GM12878 (cell line): ENCODE measurements around the gene ZNF595. TPM values are rescaled to one million over a fixed set of nuclear protein-coding genes. Genes with fewer than 3 reads are reported as not detected.

Experiments used
- ATAC-seq: fragments of 200-7000 bp; cut with Tn5 transposase; 3 replicates; pipeline ENCODE4 v1.9.1; 2020; ENCODE audit warnings: mild to moderate bottlenecking, moderate library complexity
- BruUV-seq: library from RNA; stranded (reverse); fragments of 400-500 nt; replicated peaks from 2 replicates; lab custom pipeline; 2021; lab: Mats Ljungman, UMichigan
- CTCF ChIA-PET: fragments of 300-600 bp; sonication (Branson Sonifier 250); formaldehyde crosslinking; extraction: SDS; loops from one replicate; lab custom pipeline; 2021; ENCODE audit warnings: inconsistent platforms; lab: Yijun Ruan, JAX
- POLR2A ChIA-PET: fragments of 350-600 bp; formaldehyde crosslinking; extraction: SDS; loops from one replicate; lab custom pipeline; 2021; ENCODE audit warnings: inconsistent platforms; lab: Charles Lee
- RAD21 ChIA-PET: fragments of 300-600 bp; sonication (Branson Sonifier 250); formaldehyde crosslinking; loops from one replicate; lab custom pipeline; 2023; ENCODE audit warnings: antibody characterized with exemption; ENCODE audit not compliant: unreplicated experiment; lab: Charles Lee
- SMC1A ChIA-PET: fragments of 300-600 bp; sonication (Branson Sonifier 250); formaldehyde crosslinking; loops from one replicate; lab custom pipeline; 2023; ENCODE audit not compliant: unreplicated experiment, uncharacterized antibody; lab: Charles Lee
- DNase-seq: peaks from one replicate; pipeline ENCODE4 v3.0.0-alpha.2; 2011; ENCODE audit warnings: low read depth, low spot score
- FAIRE-seq: peaks from 3 replicates; lab custom pipeline; 2011; peaks lifted over from hg19 to GRCh38; lab: Jason Lieb, UNC
- H2AFZ ChIP-seq: 2 replicates; pipeline ENCODE4 v1.6.0; 2011; ENCODE audit warnings: low read depth, low read length, control low read depth; ENCODE audit not compliant: control insufficient read depth
- H3K27ac ChIP-seq: 2 replicates; pipeline ENCODE4 v1.5.1; 2011; ENCODE audit warnings: control low read depth; ENCODE audit not compliant: control insufficient read depth, insufficient read depth
- H3K27me3 ChIP-seq, 2 experiments: replicated peaks in 1 of 2; 2 replicates each; pipeline versions ENCODE4 v1.6.0 to v1.6.1; 2011; ENCODE audit warnings: low read length in 1 of 2; ENCODE audit not compliant: control insufficient read depth in 2 of 2, insufficient read depth in 2 of 2
- H3K36me3 ChIP-seq, 2 experiments: 2 replicates each; pipeline ENCODE4 v1.5.1; 2011; ENCODE audit warnings: low read length in 1 of 2; ENCODE audit not compliant: control insufficient read depth in 2 of 2, insufficient read depth in 2 of 2
- H3K4me1 ChIP-seq: 2 replicates; pipeline ENCODE4 v1.6.1; 2011; ENCODE audit warnings: mild to moderate bottlenecking, low read length, moderate library complexity, mixed read lengths; ENCODE audit not compliant: control insufficient read depth, insufficient read depth
- H3K4me2 ChIP-seq: 2 replicates; pipeline ENCODE4 v1.6.0; 2011; ENCODE audit warnings: control low read depth; ENCODE audit not compliant: control insufficient read depth, insufficient read depth
- H3K4me3 ChIP-seq: fragments of 200-600 bp; sonication (generic); 2 replicates; pipeline ENCODE4 v1.5.1; 2016
- H3K79me2 ChIP-seq: 2 replicates; pipeline ENCODE4 v1.6.0; 2011; ENCODE audit warnings: low read length; ENCODE audit not compliant: control insufficient read depth, insufficient read depth
- H3K9ac ChIP-seq: 2 replicates; pipeline ENCODE4 v1.8.0; 2011; ENCODE audit warnings: low read length, control low read depth, mixed read lengths; ENCODE audit not compliant: control insufficient read depth, insufficient read depth
- H3K9me3 ChIP-seq: replicated peaks from 3 replicates; pipeline ENCODE4 v1.5.1; 2011; ENCODE audit warnings: mild to moderate bottlenecking, low read length; ENCODE audit not compliant: control insufficient read depth, insufficient read depth
- H4K20me1 ChIP-seq: 2 replicates; pipeline ENCODE4 v1.6.0; 2011; ENCODE audit not compliant: control insufficient read depth, insufficient read depth
- GABPA ChIP-seq: IDR thresholded peaks from 2 replicates; pipeline ENCODE4 v1.6.1; 2014; ENCODE audit warnings: antibody characterized with exemption, low read depth, mild to moderate bottlenecking, inconsistent platforms
- HCFC1 ChIP-seq: fragments of 150-350 bp; IDR thresholded peaks from 2 replicates; pipeline ENCODE4 v1.6.1; 2014; ENCODE audit warnings: low read length
- HDAC2 ChIP-seq: fragments of 200-600 bp; sonication (generic); IDR thresholded peaks from 2 replicates; pipeline ENCODE4 v1.6.1; 2017
- KLF5 ChIP-seq: fragments of 450-650 bp; IDR thresholded peaks from 2 replicates; pipeline ENCODE4 v1.6.1; 2014; ENCODE audit warnings: mild to moderate bottlenecking; ENCODE audit not compliant: partially characterized antibody
- PKNOX1 ChIP-seq: fragments of 450-650 bp; IDR thresholded peaks from 2 replicates; pipeline ENCODE4 v1.6.1; 2016; ENCODE audit warnings: mild to moderate bottlenecking
- ZNF217 ChIP-seq: fragments of 450-650 bp; IDR thresholded peaks from 2 replicates; pipeline ENCODE4 v1.6.1; 2017; ENCODE audit warnings: antibody characterized with exemption, mild to moderate bottlenecking
- WGBS: methylation state at CpG from one replicate; pipeline ENCODE4 v1.1.6; 2016; ENCODE audit warnings: low lambda C conversion rate; ENCODE audit not compliant: insufficient replicate concordance, insufficient coverage; ENCODE audit errors: missing lambda C conversion rate; 5-methylcytosine and 5-hydroxymethylcytosine counted together
- in situ Hi-C: fragments of 300-500 bp; cut with MboI; formaldehyde crosslinking; loops from 9 replicates; pipeline ENCODE4 v1.14.3; 2018; ENCODE audit warnings: mixed read lengths
- intact Hi-C: fragments of 100-400 bp; cut with micrococcal nuclease; formaldehyde crosslinking; loops from one replicate; pipeline ENCODE4 v1.14.2; 2022; ENCODE audit not compliant: unreplicated experiment
- polyA plus RNA-seq, 11 experiments: library from polyadenylated mRNA; depleted of rRNA in 4 of 11; unstranded in 6 of 11; stranded (reverse) in 5 of 11; fragments of >200 nt; fragmentation: Nextera tagmentation in 4 of 11; fragmentation: Illumina TruSeq in 1 of 11; extraction: Ambion mirVana in 4 of 11; extraction: Trizol in 1 of 11; gene quantifications; 1 replicate in 1 of 11; 2 replicates in 10 of 11; pipeline versions ENCODE4 v1.2.1 to v1.2.3, GENCODE V29; 2011 to 2016; ENCODE audit warnings: inconsistent platforms in 2 of 11, missing spikeins in 2 of 11, low read depth in 1 of 11
- total RNA-seq, 4 experiments: library from RNA; depleted of rRNA in 3 of 4; stranded (reverse); fragments of >200 nt in 3 of 4; fragmentation: Illumina TruSeq in 1 of 4; extraction: Trizol in 1 of 4; gene quantifications; 2 replicates each; pipeline versions ENCODE4 v1.2.1 to v1.2.3, GENCODE V29; 2013 to 2021

Gene ZNF595
- total and polyA plus RNA-seq, 10 of the 15 experiments (the other 5 are each of a cell fraction or from before 2014, with no cell fraction given) = 0.14 to 0.21 (median 0.18) TPM; not detected in 7

- peaks cover 8% of the 10 kb centered on the region; the same call in 2 of the 3 replicates for H3K9me3 ChIP-seq
Measured at GRCh38 chr4:107083-107443, 53.9 kb downstream of the ZNF595 start.

More at GRCh38 chr4:107083-107443, 53.9 kb downstream of the ZNF595 start:
- no peak overlapping the region for H3K27ac ChIP-seq
- ChIA-PET SMC1A (no interaction called here), POLR2A (no interaction called here), RAD21 (no interaction called here), CTCF (no interaction called here)
- no peak overlapping the region for H2AFZ ChIP-seq
- TF ChIP-seq ZNF217 = no peak
- no peak for TF ChIP-seq HDAC2
- TF ChIP-seq PKNOX1 = no peak
- TF ChIP-seq KLF5 = no peak
- no peak for TF ChIP-seq GABPA
- TF ChIP-seq HCFC1 = no peak
- ATAC-seq (no peak), FAIRE-seq (no peak), DNase-seq (no peak)
- no peaks in the 10 kb centered on the region for H3K4me1 ChIP-seq
- 82% methylated on average over 33 of the region's 33 CpGs for WGBS
- intact Hi-C loops = no loop called here
- BruUV-seq = no TSS peak
- no peaks in the 10 kb centered on the region for H4K20me1 ChIP-seq
- no peaks in the 10 kb centered on the region for H3K27me3 ChIP-seq
- no peaks in the 10 kb centered on the region for H3K36me3 ChIP-seq
- in situ Hi-C loops = no loop called here
- no peak overlapping the region for H3K4me3 ChIP-seq
- H3K79me2 ChIP-seq = no peaks in the 10 kb centered on the region
- H3K4me2 ChIP-seq = no peak overlapping the region
- H3K9ac ChIP-seq = no peak overlapping the region
